ENCODE measurements around the gene DDOST. TPM values are rescaled to one million over a fixed set of nuclear protein-coding genes. Genes with fewer than 3 reads are reported as not detected.

DDOST gene
- polyA plus RNA-seq, 2 of the 4 experiments (the other 2 are of a cell fraction): 158 to 231 TPM

DNA sequence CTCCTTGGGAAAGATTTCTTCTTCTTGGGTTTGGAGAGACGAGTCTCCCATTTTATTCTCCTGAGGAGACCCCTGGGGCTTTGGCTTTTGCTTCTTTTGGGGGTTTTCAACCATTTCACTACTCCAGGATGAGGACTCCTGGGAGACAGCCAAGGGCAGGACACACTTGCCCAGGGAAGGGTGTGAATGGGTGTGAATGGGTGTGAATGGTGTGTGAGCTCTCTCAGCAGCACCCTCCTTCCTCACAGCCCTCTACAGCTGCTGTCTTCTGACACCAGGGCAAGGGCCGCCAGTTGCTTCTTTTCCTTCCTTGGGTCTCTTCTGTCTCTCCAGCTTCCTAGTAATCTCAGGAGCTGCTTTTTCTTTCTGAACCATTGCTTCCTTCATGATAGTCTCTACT is 32.5 kb upstream of the DDOST start (continued):
- TF ChIP-seq, protein P1, sequence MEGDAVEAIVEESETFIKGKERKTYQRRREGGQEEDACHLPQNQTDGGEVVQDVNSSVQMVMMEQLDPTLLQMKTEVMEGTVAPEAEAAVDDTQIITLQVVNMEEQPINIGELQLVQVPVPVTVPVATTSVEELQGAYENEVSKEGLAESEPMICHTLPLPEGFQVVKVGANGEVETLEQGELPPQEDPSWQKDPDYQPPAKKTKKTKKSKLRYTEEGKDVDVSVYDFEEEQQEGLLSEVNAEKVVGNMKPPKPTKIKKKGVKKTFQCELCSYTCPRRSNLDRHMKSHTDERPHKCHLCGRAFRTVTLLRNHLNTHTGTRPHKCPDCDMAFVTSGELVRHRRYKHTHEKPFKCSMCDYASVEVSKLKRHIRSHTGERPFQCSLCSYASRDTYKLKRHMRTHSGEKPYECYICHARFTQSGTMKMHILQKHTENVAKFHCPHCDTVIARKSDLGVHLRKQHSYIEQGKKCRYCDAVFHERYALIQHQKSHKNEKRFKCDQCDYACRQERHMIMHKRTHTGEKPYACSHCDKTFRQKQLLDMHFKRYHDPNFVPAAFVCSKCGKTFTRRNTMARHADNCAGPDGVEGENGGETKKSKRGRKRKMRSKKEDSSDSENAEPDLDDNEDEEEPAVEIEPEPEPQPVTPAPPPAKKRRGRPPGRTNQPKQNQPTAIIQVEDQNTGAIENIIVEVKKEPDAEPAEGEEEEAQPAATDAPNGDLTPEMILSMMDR (IDR thresholded peaks at IDR 0.05): no peak
- TF ChIP-seq, protein P2, sequence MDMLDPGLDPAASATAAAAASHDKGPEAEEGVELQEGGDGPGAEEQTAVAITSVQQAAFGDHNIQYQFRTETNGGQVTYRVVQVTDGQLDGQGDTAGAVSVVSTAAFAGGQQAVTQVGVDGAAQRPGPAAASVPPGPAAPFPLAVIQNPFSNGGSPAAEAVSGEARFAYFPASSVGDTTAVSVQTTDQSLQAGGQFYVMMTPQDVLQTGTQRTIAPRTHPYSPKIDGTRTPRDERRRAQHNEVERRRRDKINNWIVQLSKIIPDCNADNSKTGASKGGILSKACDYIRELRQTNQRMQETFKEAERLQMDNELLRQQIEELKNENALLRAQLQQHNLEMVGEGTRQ (IDR thresholded peaks at IDR 0.05): no peak
- TF ChIP-seq EHF (CRISPR knock-in tag; IDR thresholded peaks at IDR 0.05): no peak
- TF ChIP-seq EP300 (IDR thresholded peaks at IDR 0.05): no peak
- TF ChIP-seq BHLHE40 (IDR thresholded peaks at IDR 0.05; ENCODE audit: low read depth, low read length): no peak
- TF ChIP-seq RFX5 (IDR thresholded peaks at IDR 0.05): no peak
- TF ChIP-seq FOSL2 (IDR thresholded peaks at IDR 0.05): no peak
- TF ChIP-seq FOSL2 (CRISPR knock-in tag; IDR thresholded peaks at IDR 0.05): no peak
- no peak for TF ChIP-seq HOXB13 (CRISPR knock-in tag; IDR thresholded peaks at IDR 0.05; ENCODE audit: low read depth)

DNA sequence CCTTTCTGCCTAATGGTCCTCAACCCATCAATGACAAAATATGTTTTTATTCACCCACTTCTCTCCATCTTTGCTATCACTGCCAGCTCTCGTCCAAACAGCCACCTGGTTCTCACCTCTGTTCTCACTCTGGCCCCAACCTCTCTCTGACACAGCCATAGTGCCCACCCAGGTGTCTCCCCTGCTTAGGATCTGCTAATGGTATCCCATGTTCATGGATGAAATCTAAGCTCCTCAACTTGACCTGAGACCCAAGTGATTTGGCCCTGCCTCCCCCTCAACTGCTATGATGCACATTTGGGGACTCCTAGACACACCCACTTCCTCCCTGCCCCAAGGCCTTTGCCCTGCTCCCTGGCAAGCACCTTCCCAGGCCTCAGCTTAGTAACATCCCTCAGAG is 30.7 kb upstream of the DDOST start:
- DNase-seq (ENCODE audit: low read depth in 1 of 2, low spot score in 1 of 2) (no peak), FAIRE-seq (no peak), ATAC-seq (no peak)
- ChIA-PET POLR2A (interaction anchor here (0.7 kb wide), 2 partner anchors 323 to 556 kb away, joined by 4 read pairs; no protein-coding TSS in a partner anchor), CTCF (interaction anchor here (1.3 to 3.3 kb wide), 2 partner anchors 11 to 503 kb away, joined by 5 to 15 read pairs; no protein-coding TSS in a partner anchor)
- H3K4me2 ChIP-seq: no peak overlapping the region
- 71% methylated on average over 1 of the region's 1 CpG for WGBS (ENCODE audit: missing lambda C conversion rate)
- H3K4me3 ChIP-seq: no peak overlapping the region
- H3K4me1 ChIP-seq: 0 out of 3 replicates have a peak, but pooled peaks cover 3% of the 10 kb centered on the region
- no peaks in the 10 kb centered on the region for H3K9me3 ChIP-seq
- TF ChIP-seq HOXB5 (CRISPR knock-in tag; IDR thresholded peaks at IDR 0.05): no peak
- no peak for TF ChIP-seq POLR2A (IDR thresholded peaks at IDR 0.05; ENCODE audit: low read length)
- TF ChIP-seq RAD21 (conservative IDR thresholded peaks at IDR 0.05 in 1 of 2, IDR thresholded peaks at IDR 0.05 in 1 of 2): no peak
- no peak for TF ChIP-seq FOSL2 (IDR thresholded peaks at IDR 0.05)
- TF ChIP-seq FOSL2 (CRISPR knock-in tag; IDR thresholded peaks at IDR 0.05): no peak
- TF ChIP-seq, protein P3, sequence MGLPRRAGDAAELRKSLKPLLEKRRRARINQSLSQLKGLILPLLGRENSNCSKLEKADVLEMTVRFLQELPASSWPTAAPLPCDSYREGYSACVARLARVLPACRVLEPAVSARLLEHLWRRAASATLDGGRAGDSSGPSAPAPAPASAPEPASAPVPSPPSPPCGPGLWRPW (IDR thresholded peaks at IDR 0.05): no peak
- no peak overlapping the region for H3K27ac ChIP-seq

DNA sequence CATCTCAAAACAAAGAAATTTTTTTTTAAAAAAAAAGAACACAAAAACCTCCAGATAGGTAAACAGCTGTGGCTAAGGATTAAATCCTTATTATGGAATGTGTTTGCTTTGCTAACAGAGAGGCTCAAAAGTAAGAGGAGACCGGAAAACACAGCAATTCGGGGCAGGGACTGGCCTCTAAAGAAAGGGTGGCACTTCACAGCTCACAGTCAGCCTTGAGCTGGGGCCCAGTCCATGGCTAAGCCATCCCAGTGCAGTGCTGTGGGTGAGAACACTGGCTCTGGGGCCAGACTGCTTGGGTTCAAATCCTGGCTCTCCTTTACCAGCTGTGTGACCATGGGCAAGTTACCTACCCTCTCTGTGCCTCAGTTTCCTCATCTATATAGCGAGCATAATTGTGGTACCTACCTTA is 28.5 kb upstream of the DDOST start:
- Histone ChIP-seq H3K27ac (no peak overlapping the region), H3K9me3 (no peaks in the 10 kb centered on the region), H3K4me2 (no peak overlapping the region), H3K4me3 (no peak overlapping the region), H3K4me1 (no peaks in the 10 kb centered on the region)
- POLR2A ChIA-PET: no interaction called here
- no peak for ATAC-seq
- 67% methylated on average over 3 of the region's 3 CpGs for WGBS (ENCODE audit: missing lambda C conversion rate)
- FAIRE-seq: no peak
- CTCF ChIA-PET: interaction anchor here (1.9 to 2.4 kb wide), 2 partner anchors 8 to 505 kb away, joined by 4 to 7 read pairs; no protein-coding TSS in a partner anchor
- no peak for DNase-seq (ENCODE audit: low read depth in 1 of 2, low spot score in 1 of 2)
- TF ChIP-seq ZNF302 (CRISPR knock-in tag; IDR thresholded peaks at IDR 0.05) (no peak), GATA3 (IDR thresholded peaks at IDR 0.05; ENCODE audit: borderline replicate concordance) (no peak), HEYL (CRISPR knock-in tag; IDR thresholded peaks at IDR 0.05) (no peak), FOSB (CRISPR knock-in tag; IDR thresholded peaks at IDR 0.05) (no peak), CHD2 (IDR thresholded peaks at IDR 0.05; ENCODE audit: low read length, partially characterized antibody) (no peak), MYC (IDR thresholded peaks at IDR 0.05; ENCODE audit: borderline replicate concordance, low read length) (no peak), RAD21 (conservative IDR thresholded peaks at IDR 0.05 in 1 of 2, IDR thresholded peaks at IDR 0.05 in 1 of 2) (no peak), ZFP36 (IDR thresholded peaks at IDR 0.05; ENCODE audit: borderline replicate concordance, partially characterized antibody) (no peak), EHMT2 (IDR thresholded peaks at IDR 0.05; ENCODE audit: low read depth) (no peak), JUN (IDR thresholded peaks at IDR 0.05) (no peak), HOXB13 (CRISPR knock-in tag; IDR thresholded peaks at IDR 0.05; ENCODE audit: low read depth) (no peak), BHLHE40 (IDR thresholded peaks at IDR 0.05; ENCODE audit: low read depth, low read length) (no peak), KDM5A (IDR thresholded peaks at IDR 0.05) (no peak), FOXS1 (CRISPR knock-in tag; IDR thresholded peaks at IDR 0.05) (no peak), ESRRA (IDR thresholded peaks at IDR 0.05; ENCODE audit: borderline replicate concordance, low read length) (no peak)
- TF ChIP-seq, protein P4, sequence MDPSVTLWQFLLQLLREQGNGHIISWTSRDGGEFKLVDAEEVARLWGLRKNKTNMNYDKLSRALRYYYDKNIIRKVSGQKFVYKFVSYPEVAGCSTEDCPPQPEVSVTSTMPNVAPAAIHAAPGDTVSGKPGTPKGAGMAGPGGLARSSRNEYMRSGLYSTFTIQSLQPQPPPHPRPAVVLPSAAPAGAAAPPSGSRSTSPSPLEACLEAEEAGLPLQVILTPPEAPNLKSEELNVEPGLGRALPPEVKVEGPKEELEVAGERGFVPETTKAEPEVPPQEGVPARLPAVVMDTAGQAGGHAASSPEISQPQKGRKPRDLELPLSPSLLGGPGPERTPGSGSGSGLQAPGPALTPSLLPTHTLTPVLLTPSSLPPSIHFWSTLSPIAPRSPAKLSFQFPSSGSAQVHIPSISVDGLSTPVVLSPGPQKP (IDR thresholded peaks at IDR 0.05; ENCODE audit: low read depth, low read length): no peak
- TF ChIP-seq, protein P3 (IDR thresholded peaks at IDR 0.05): no peak
- TF ChIP-seq, protein P5, sequence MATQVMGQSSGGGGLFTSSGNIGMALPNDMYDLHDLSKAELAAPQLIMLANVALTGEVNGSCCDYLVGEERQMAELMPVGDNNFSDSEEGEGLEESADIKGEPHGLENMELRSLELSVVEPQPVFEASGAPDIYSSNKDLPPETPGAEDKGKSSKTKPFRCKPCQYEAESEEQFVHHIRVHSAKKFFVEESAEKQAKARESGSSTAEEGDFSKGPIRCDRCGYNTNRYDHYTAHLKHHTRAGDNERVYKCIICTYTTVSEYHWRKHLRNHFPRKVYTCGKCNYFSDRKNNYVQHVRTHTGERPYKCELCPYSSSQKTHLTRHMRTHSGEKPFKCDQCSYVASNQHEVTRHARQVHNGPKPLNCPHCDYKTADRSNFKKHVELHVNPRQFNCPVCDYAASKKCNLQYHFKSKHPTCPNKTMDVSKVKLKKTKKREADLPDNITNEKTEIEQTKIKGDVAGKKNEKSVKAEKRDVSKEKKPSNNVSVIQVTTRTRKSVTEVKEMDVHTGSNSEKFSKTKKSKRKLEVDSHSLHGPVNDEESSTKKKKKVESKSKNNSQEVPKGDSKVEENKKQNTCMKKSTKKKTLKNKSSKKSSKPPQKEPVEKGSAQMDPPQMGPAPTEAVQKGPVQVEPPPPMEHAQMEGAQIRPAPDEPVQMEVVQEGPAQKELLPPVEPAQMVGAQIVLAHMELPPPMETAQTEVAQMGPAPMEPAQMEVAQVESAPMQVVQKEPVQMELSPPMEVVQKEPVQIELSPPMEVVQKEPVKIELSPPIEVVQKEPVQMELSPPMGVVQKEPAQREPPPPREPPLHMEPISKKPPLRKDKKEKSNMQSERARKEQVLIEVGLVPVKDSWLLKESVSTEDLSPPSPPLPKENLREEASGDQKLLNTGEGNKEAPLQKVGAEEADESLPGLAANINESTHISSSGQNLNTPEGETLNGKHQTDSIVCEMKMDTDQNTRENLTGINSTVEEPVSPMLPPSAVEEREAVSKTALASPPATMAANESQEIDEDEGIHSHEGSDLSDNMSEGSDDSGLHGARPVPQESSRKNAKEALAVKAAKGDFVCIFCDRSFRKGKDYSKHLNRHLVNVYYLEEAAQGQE (IDR thresholded peaks at IDR 0.05): no peak
- TF ChIP-seq, protein P2 (IDR thresholded peaks at IDR 0.05): no peak

Data from A549 (cell line).